ENCODE measurements around the gene NR2F2. TPM values are rescaled to one million over a fixed set of nuclear protein-coding genes. Genes with fewer than 3 reads are reported as not detected.

The NR2F2 gene
- total and polyA plus RNA-seq, 2 donors (not counting 1 experiment from before 2014, with no cell fraction given): not detected

DNA sequence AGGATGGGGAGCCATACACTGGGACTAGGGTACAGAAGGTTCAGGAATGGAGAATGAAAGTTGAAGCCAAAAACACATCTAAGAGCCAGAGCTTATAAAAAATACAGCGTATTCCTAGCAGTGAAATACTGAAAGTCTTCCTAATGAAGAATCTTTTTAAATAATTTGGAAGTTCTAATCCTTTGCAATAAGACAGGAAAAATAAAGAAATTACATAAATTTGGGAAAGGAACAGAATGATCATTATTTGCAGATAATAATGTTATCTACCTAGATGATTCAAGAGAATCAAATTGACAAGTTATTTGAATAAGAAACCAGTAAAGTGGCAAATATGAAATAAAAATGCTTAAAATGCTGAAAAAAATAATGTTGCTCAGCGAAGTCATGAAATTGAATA, 32.3 kb upstream of the NR2F2 start:
- Histone ChIP-seq H4K20me1 (ENCODE audit: control insufficient read depth, insufficient read depth, low read length, poor library complexity, severe bottlenecking) (no peaks in the 10 kb centered on the region), H3K36me3 (replicated peaks in 1 of 2; ENCODE audit: control extremely low read depth in 1 of 2, control insufficient read depth in 1 of 2, extremely low read depth in 1 of 2, insufficient read depth in 2 of 2, low read length in 1 of 2) (no peaks in the 10 kb centered on the region), H3K27ac (ENCODE audit: low read length in 2 of 2) (no peak overlapping the region), H3K4me2 (replicated peaks; ENCODE audit: low read depth, low read length, poor library complexity, severe bottlenecking) (no peak overlapping the region), H3K79me2 (ENCODE audit: control insufficient read depth, insufficient read depth, low read length) (no peaks in the 10 kb centered on the region), H3K4me3 (ENCODE audit: control extremely low read depth in 1 of 5, extremely low read depth in 1 of 5, insufficient read depth in 1 of 5, low read depth in 2 of 5, low read length in 4 of 5) (no peak overlapping the region), H3K9ac (ENCODE audit: low read length) (no peak overlapping the region), H2AFZ (ENCODE audit: insufficient read depth, low read depth, low read length, poor library complexity, severe bottlenecking) (no peak overlapping the region), H3K9me3 (ENCODE audit: control extremely low read depth in 1 of 3, control insufficient read depth in 2 of 3, insufficient read depth in 1 of 3, low read length in 2 of 3) (no peaks in the 10 kb centered on the region), H3K4me1 (ENCODE audit: control insufficient read depth in 2 of 2, insufficient read depth in 2 of 2, low read length in 2 of 2) (no peaks in the 10 kb centered on the region), H3K27me3 (replicated peaks in 1 of 4; ENCODE audit: control extremely low read depth in 1 of 4, control insufficient read depth in 3 of 4, insufficient read depth in 4 of 4, low read length in 3 of 4) (no peaks in the 10 kb centered on the region)
- TF ChIP-seq, protein P1, sequence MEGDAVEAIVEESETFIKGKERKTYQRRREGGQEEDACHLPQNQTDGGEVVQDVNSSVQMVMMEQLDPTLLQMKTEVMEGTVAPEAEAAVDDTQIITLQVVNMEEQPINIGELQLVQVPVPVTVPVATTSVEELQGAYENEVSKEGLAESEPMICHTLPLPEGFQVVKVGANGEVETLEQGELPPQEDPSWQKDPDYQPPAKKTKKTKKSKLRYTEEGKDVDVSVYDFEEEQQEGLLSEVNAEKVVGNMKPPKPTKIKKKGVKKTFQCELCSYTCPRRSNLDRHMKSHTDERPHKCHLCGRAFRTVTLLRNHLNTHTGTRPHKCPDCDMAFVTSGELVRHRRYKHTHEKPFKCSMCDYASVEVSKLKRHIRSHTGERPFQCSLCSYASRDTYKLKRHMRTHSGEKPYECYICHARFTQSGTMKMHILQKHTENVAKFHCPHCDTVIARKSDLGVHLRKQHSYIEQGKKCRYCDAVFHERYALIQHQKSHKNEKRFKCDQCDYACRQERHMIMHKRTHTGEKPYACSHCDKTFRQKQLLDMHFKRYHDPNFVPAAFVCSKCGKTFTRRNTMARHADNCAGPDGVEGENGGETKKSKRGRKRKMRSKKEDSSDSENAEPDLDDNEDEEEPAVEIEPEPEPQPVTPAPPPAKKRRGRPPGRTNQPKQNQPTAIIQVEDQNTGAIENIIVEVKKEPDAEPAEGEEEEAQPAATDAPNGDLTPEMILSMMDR (IDR thresholded peaks at IDR 0.05): no peak
- TF ChIP-seq EZH2 (IDR thresholded peaks at IDR 0.05; ENCODE audit: borderline replicate concordance, insufficient read depth, low read depth, low read length, poor library complexity, severe bottlenecking): no peak
- CTCF ChIA-PET: no interaction called here
- Mint-ChIP-seq H3K27me3 (no peaks in the 10 kb centered on the region), H3K27ac (no peak overlapping the region), H3K4me1 (no peaks in the 10 kb centered on the region), H3K4me3 (no peak overlapping the region), H3K9me3 (ENCODE audit: insufficient read depth) (peaks cover 8% of the 10 kb centered on the region)
- whole genome bisulfite sequencing (ENCODE audit: insufficient coverage): 100% methylated on average over 1 of the region's 2 CpGs
- DNase-seq: no peak
- POLR2A ChIA-PET: no interaction called here
- no peak for ATAC-seq (ENCODE audit: low read depth)
- intact Hi-C loops (cut with micrococcal nuclease): no loop called here

DNA sequence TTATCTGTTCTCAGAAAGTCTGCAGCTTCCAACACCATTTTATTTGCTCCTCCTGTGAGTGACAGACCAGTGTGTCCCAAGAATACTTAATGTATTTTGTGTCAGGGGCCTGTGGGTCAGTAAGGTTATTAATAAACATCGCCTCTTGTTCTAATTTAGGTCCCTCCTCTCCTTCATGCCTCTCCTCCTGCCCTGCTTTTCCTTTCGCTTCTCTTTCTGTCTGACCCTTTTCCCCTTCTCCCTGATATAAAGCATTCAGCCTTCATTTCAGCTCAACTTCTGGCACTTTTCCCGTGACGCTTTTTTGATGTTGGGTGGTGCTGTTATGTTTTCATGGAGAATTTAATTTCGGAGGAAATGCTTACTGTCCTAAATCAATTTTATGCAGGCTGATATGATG, 29.7 kb upstream of the NR2F2 start:
- ATAC-seq (ENCODE audit: low read depth): no peak
- Mint-ChIP-seq H3K27ac (no peak overlapping the region), H3K4me1 (no peaks in the 10 kb centered on the region), H3K9me3 (ENCODE audit: insufficient read depth) (peaks cover 8% of the 10 kb centered on the region), H3K27me3 (no peaks in the 10 kb centered on the region), H3K4me3 (no peak overlapping the region)
- POLR2A ChIA-PET: no interaction called here
- Histone ChIP-seq H3K79me2 (ENCODE audit: control insufficient read depth, insufficient read depth, low read length) (no peaks in the 10 kb centered on the region), H3K4me2 (replicated peaks; ENCODE audit: low read depth, low read length, poor library complexity, severe bottlenecking) (no peak overlapping the region), H3K4me1 (ENCODE audit: control insufficient read depth in 2 of 2, insufficient read depth in 2 of 2, low read length in 2 of 2) (no peaks in the 10 kb centered on the region), H2AFZ (ENCODE audit: insufficient read depth, low read depth, low read length, poor library complexity, severe bottlenecking) (no peak overlapping the region), H3K36me3 (replicated peaks in 1 of 2; ENCODE audit: control extremely low read depth in 1 of 2, control insufficient read depth in 1 of 2, extremely low read depth in 1 of 2, insufficient read depth in 2 of 2, low read length in 1 of 2) (no peaks in the 10 kb centered on the region), H3K9ac (ENCODE audit: low read length) (no peak overlapping the region), H3K27ac (ENCODE audit: low read length in 2 of 2) (no peak overlapping the region), H3K4me3 (ENCODE audit: control extremely low read depth in 1 of 5, extremely low read depth in 1 of 5, insufficient read depth in 1 of 5, low read depth in 2 of 5, low read length in 4 of 5) (no peak overlapping the region), H3K9me3 (ENCODE audit: control extremely low read depth in 1 of 3, control insufficient read depth in 2 of 3, insufficient read depth in 1 of 3, low read length in 2 of 3) (no peaks in the 10 kb centered on the region), H4K20me1 (ENCODE audit: control insufficient read depth, insufficient read depth, low read length, poor library complexity, severe bottlenecking) (no peaks in the 10 kb centered on the region), H3K27me3 (replicated peaks in 1 of 4; ENCODE audit: control extremely low read depth in 1 of 4, control insufficient read depth in 3 of 4, insufficient read depth in 4 of 4, low read length in 3 of 4) (no peaks in the 10 kb centered on the region)
- intact Hi-C loops (cut with micrococcal nuclease): no loop called here
- no peak for DNase-seq
- TF ChIP-seq, protein P1 (IDR thresholded peaks at IDR 0.05): no peak
- no peak for TF ChIP-seq EZH2 (IDR thresholded peaks at IDR 0.05; ENCODE audit: borderline replicate concordance, insufficient read depth, low read depth, low read length, poor library complexity, severe bottlenecking)
- CTCF ChIA-PET: no interaction called here
- 100% methylated on average over 1 of the region's 5 CpGs for WGBS (ENCODE audit: insufficient coverage)
